Progenitor cell of endocrine pancreas (in vitro differentiated cells): ENCODE measurements around the gene EXOC2. TPM values are rescaled to one million over a fixed set of nuclear protein-coding genes. Genes with fewer than 3 reads are reported as not detected.

Experiments used
- DNase-seq: peaks from one replicate; pipeline ENCODE4 v3.0.0; 2021; ENCODE audit warnings: low spot score; ENCODE audit not compliant: unreplicated experiment
- H3K27ac Mint-ChIP-seq: 2 replicates; pipeline ENCODE4 v1.8.0; 2021; ENCODE audit warnings: mild to moderate bottlenecking, moderate library complexity, mixed read lengths
- H3K27me3 Mint-ChIP-seq: 2 replicates; pipeline ENCODE4 v1.8.0; 2021; ENCODE audit warnings: mixed read lengths
- H3K36me3 Mint-ChIP-seq: 2 replicates; pipeline ENCODE4 v1.8.0; 2022; ENCODE audit warnings: mixed read lengths; ENCODE audit not compliant: insufficient read depth
- H3K4me1 Mint-ChIP-seq: 2 replicates; pipeline ENCODE4 v1.8.0; 2021; ENCODE audit warnings: low read depth, mixed read lengths
- H3K4me3 Mint-ChIP-seq: 2 replicates; pipeline ENCODE4 v1.8.0; 2021; ENCODE audit warnings: low read depth, mild to moderate bottlenecking, moderate library complexity, mixed read lengths
- H3K9me3 Mint-ChIP-seq: 2 replicates; pipeline ENCODE4 v1.8.0; 2021; ENCODE audit warnings: low read depth, mixed read lengths
- CTCF ChIP-seq: fragments of 200-600 bp; sonication (generic); IDR thresholded peaks from one replicate; pipeline ENCODE4 v1.5.0; 2021; ENCODE audit warnings: antibody characterized with exemption, mild to moderate bottlenecking; ENCODE audit not compliant: unreplicated experiment
- total RNA-seq: library from RNA; stranded (reverse); gene quantifications from 2 replicates; pipeline ENCODE4 v1.2.1, GENCODE V29; 2021

Gene EXOC2
- total RNA-seq, 1 donor from 2014 or later = 24.4 TPM

GRCh38 chr6:447381-448165 is 245.4 kb downstream of the EXOC2 start:
- Mint-ChIP-seq H3K9me3 (peaks cover 6% of the 10 kb centered on the region), H3K27me3 (peaks cover 5% of the 10 kb centered on the region), H3K4me3 (no peak overlapping the region), H3K36me3 (no peaks in the 10 kb centered on the region), H3K4me1 (no peaks in the 10 kb centered on the region), H3K27ac (no peak overlapping the region)
- TF ChIP-seq CTCF = no peak
- DNase-seq = no peak

- DNase-seq = no peak
- Mint-ChIP-seq H3K4me3 (no peak overlapping the region), H3K27ac (no peak overlapping the region), H3K36me3 (no peaks in the 10 kb centered on the region), H3K4me1 (no peaks in the 10 kb centered on the region), H3K9me3 (peaks cover 6% of the 10 kb centered on the region), H3K27me3 (peaks cover 10% of the 10 kb centered on the region)
- TF ChIP-seq CTCF = no peak
Measured at GRCh38 chr6:446418-447366, 246.2 kb downstream of the EXOC2 start.

- DNase-seq = no peak
- no peak overlapping the region for H3K4me3 Mint-ChIP-seq
- peaks cover 6% of the 10 kb centered on the region for H3K9me3 Mint-ChIP-seq
- no peak for TF ChIP-seq CTCF
- H3K27me3 Mint-ChIP-seq = peaks cover 13% of the 10 kb centered on the region
- H3K27ac Mint-ChIP-seq = peak overlapping the region; percentile 41
- H3K4me1 Mint-ChIP-seq = no peaks in the 10 kb centered on the region
- H3K36me3 Mint-ChIP-seq = no peaks in the 10 kb centered on the region
Measured at GRCh38 chr6:445571-446417, 247.1 kb downstream of the EXOC2 start.

GRCh38 chr6:444653-445275 is 248.2 kb downstream of the EXOC2 start:
- Mint-ChIP-seq H3K4me1 (no peaks in the 10 kb centered on the region), H3K36me3 (no peaks in the 10 kb centered on the region), H3K27me3 (peaks cover 17% of the 10 kb centered on the region), H3K9me3 (peaks cover 6% of the 10 kb centered on the region), H3K27ac (no peak overlapping the region), H3K4me3 (no peak overlapping the region)
- no peak for TF ChIP-seq CTCF
- no peak for DNase-seq
